Neural crest cell (in vitro differentiated cells): ENCODE data around the gene MAPKAPK5. TPM values are rescaled to one million over a fixed set of nuclear protein-coding genes. Genes with fewer than 3 reads are reported as not detected.

ENCODE experiments used
- DNase-seq: peaks from one replicate; pipeline ENCODE4 v3.0.0; 2021; ENCODE audit warnings: low read depth, mixed read lengths, low spot score
- H3K27ac Mint-ChIP-seq: one replicate; pipeline ENCODE4 v1.8.0; 2021; ENCODE audit warnings: mild to moderate bottlenecking, mixed read lengths; ENCODE audit not compliant: unreplicated experiment
- H3K27me3 Mint-ChIP-seq: 2 replicates; pipeline ENCODE4 v1.8.0; 2021; ENCODE audit warnings: low read depth, mild to moderate bottlenecking, mixed read lengths
- H3K36me3 Mint-ChIP-seq: 2 replicates; pipeline ENCODE4 v1.8.0; 2021; ENCODE audit warnings: low read depth, mild to moderate bottlenecking, mixed read lengths
- H3K4me1 Mint-ChIP-seq: 2 replicates; pipeline ENCODE4 v1.8.0; 2021; ENCODE audit warnings: mixed read lengths
- H3K4me3 Mint-ChIP-seq: one replicate; pipeline ENCODE4 v1.8.0; 2021; ENCODE audit warnings: mild to moderate bottlenecking, mixed read lengths
- H3K9me3 Mint-ChIP-seq: 2 replicates; pipeline ENCODE4 v1.8.0; 2021; ENCODE audit warnings: mixed read lengths
- total RNA-seq: library from RNA; stranded (reverse); gene quantifications from 2 replicates; pipeline ENCODE4 v1.2.1, GENCODE V29; 2021
- TF ChIP-seq, protein P1 (sequence below): fragments of 200-600 bp; sonication (generic); conservative IDR thresholded peaks from 2 replicates; pipeline ENCODE4 v1.5.0; 2021; ENCODE audit warnings: antibody characterized with exemption, mild to moderate bottlenecking

The MAPKAPK5 gene
- total RNA-seq, 1 donor from 2014 or later: 83.1 TPM

DNA sequence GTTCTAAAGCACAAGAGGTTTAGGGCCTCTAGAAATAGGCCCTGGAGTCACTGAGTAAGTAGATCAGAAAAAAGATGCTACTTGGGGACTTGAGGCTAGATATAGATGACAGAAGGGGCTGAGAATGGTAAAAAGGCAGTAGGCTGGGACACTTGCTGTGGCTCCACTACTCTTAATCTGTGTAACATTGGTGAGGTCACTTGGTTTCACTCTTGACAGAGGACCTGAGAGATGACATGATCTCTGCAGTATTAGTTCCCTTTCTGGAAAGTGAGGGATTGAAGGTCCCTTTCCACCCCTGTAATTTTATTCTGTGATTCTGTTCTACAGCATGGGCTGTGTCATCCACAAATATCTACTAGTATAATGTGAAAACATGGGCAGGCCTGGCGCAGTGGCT lies 39.7 kb downstream of the MAPKAPK5 start:
- Mint-ChIP-seq H3K27me3 (no peaks in the 10 kb centered on the region), H3K36me3 (peaks cover 24% of the 10 kb centered on the region)

DNA sequence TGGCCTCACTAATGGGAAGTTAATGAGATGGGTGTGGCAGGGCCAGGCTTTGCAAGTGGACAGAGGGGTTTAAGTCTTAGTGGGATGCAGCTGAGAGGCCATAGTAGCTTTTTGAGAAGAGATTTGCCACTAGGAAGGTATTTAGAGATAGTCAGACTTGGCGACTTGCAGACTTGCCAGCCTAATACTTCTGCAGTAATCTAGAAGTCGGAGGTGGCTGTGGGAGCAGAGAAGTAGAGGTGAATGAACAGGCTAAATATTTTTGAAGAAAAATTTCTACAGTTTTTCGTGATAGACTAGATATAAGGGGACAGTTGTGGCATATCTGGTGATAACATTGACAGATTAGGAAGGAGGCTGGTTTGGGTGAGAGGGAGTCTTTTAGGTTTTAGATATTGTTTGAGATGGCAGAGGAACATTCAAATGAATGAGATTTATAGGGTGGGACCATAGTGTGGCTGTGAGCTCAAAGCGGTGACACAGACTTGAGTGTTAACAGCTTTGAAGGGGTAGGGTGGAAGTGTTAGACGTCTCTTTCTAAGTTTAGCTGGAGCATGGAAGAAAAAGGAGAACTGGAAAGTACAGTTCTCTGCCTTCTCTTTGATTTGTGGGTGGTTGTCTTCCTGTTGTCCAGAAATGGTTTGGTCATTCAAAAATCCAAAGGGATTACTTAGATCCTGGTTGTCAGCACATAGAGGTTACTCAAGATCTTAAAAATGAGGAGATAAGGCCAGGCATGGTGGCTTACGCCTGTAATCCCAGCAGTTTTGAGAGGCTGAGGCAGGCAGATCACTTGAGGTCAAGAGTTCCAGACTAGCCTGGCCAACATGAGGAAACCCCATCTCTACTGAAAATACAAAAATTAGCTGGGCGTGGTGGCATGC lies 44.9 kb downstream of the MAPKAPK5 start:
- Mint-ChIP-seq H3K4me3 (no peak overlapping the region), H3K36me3 (peaks cover 21% of the 10 kb centered on the region), H3K27ac (peak overlapping the region; percentile 58), H3K27me3 (no peaks in the 10 kb centered on the region), H3K4me1 (no peaks in the 10 kb centered on the region), H3K9me3 (no peaks in the 10 kb centered on the region)
- DNase-seq: no peak
- TF ChIP-seq, protein P1, sequence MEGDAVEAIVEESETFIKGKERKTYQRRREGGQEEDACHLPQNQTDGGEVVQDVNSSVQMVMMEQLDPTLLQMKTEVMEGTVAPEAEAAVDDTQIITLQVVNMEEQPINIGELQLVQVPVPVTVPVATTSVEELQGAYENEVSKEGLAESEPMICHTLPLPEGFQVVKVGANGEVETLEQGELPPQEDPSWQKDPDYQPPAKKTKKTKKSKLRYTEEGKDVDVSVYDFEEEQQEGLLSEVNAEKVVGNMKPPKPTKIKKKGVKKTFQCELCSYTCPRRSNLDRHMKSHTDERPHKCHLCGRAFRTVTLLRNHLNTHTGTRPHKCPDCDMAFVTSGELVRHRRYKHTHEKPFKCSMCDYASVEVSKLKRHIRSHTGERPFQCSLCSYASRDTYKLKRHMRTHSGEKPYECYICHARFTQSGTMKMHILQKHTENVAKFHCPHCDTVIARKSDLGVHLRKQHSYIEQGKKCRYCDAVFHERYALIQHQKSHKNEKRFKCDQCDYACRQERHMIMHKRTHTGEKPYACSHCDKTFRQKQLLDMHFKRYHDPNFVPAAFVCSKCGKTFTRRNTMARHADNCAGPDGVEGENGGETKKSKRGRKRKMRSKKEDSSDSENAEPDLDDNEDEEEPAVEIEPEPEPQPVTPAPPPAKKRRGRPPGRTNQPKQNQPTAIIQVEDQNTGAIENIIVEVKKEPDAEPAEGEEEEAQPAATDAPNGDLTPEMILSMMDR: no peak

More for the DNA sequence above, 39.7 kb downstream of the MAPKAPK5 start:
- TF ChIP-seq, protein P1: no peak
- DNase-seq: no peak
- Mint-ChIP-seq H3K27ac (no peak overlapping the region), H3K4me3 (no peak overlapping the region), H3K4me1 (no peaks in the 10 kb centered on the region), H3K9me3 (no peaks in the 10 kb centered on the region)

DNA sequence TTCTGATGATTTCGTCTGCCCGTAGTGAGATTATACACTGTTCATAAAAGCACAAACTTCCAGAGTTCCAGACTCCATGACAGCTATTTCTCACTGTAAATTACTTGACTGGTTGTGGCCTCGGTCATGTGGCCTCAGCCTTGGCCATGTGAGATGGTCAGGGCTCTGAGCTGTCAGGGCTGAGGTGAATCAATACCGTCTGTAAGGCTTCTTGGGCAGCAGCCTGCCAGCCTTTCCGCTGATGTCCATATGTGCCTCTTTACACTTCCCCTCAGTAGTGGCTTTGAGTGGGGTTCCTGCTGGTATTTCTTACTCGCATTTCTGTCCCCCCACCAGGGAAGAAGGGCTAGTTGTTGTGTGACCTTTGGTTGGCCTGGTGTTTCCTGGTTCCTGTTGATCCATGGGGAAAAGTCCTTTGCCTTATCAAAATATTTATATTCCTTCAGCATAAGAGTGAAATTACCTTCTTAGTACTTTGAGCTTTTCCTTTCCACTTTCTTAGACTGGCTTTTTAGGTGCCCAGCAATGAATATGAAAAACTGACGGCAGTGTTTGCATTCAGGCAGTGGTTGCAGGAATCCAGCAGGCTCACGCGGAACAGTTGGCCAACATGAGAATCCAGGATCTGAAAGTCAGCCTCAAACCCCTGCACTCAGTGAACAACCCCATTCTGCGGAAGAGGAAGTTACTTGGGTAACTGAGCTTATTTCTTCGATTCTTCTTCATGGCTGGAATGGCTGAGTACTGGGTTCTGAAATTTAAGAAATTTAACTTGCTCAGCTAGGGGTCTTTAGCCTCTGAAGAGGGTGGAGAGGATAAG lies 46.1 kb downstream of the MAPKAPK5 start:
- Mint-ChIP-seq H3K4me1 (no peaks in the 10 kb centered on the region), H3K36me3 (peaks cover 29% of the 10 kb centered on the region), H3K9me3 (no peaks in the 10 kb centered on the region), H3K27me3 (no peaks in the 10 kb centered on the region), H3K27ac (no peak overlapping the region), H3K4me3 (no peak overlapping the region)
- no peak for DNase-seq
- TF ChIP-seq, protein P1: no peak

DNA sequence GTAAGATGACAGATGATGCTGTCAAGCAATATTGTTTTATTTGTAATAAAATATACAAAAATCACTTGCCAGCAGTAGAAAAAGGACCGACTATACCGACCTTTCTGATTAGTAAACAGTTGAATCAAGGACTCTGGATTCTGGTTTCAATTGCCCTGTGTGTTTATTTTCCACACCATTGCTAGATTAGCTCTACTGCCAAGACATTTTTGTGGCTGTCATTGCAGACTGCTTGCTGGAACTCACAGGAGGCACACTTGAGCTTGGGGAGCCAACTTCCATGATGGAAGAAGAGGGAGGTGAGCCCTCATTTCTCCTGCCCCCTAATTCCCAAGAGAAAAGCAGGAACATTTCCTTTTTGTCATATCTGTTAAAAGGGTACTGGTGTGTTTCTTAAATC lies 51.3 kb downstream of the MAPKAPK5 start:
- Mint-ChIP-seq H3K9me3 (no peaks in the 10 kb centered on the region), H3K4me3 (no peak overlapping the region), H3K4me1 (no peaks in the 10 kb centered on the region), H3K27ac (no peak overlapping the region), H3K27me3 (no peaks in the 10 kb centered on the region), H3K36me3 (peaks cover 21% of the 10 kb centered on the region)
- no peak for DNase-seq
- TF ChIP-seq, protein P1: no peak

DNA sequence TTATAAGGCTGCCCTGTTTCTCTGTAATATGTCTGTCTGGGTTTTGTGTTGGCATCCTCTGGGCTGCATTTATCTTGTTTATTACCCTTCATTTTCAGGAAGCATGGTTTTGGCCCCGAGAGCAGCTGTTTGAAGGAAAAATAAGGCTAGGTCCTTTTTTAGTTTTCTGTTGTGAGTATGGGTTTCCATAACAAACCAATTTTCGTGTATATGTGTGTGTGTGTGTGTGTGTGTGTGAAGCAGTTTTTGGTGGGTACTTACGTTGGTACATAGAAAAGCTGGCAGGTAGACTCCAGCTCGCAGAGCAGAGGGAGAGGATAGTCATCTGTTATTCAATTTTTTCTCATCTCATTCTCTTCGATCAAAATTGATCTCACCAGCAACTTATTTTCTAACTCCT lies 52.5 kb downstream of the MAPKAPK5 start:
- Mint-ChIP-seq H3K4me1 (no peaks in the 10 kb centered on the region), H3K9me3 (no peaks in the 10 kb centered on the region), H3K27ac (no peak overlapping the region), H3K36me3 (peaks cover 22% of the 10 kb centered on the region), H3K27me3 (no peaks in the 10 kb centered on the region), H3K4me3 (no peak overlapping the region)
- TF ChIP-seq, protein P1: no peak
- no peak for DNase-seq
